NCI-H2196 (cell line): ENCODE results near the gene ARRDC4.

Source experiments
- DNase-seq: peaks from one replicate; lab custom pipeline; 2025; ENCODE audit not compliant: unreplicated experiment; lab: John Stamatoyannopoulos, UW

Gene ARRDC4

DNA sequence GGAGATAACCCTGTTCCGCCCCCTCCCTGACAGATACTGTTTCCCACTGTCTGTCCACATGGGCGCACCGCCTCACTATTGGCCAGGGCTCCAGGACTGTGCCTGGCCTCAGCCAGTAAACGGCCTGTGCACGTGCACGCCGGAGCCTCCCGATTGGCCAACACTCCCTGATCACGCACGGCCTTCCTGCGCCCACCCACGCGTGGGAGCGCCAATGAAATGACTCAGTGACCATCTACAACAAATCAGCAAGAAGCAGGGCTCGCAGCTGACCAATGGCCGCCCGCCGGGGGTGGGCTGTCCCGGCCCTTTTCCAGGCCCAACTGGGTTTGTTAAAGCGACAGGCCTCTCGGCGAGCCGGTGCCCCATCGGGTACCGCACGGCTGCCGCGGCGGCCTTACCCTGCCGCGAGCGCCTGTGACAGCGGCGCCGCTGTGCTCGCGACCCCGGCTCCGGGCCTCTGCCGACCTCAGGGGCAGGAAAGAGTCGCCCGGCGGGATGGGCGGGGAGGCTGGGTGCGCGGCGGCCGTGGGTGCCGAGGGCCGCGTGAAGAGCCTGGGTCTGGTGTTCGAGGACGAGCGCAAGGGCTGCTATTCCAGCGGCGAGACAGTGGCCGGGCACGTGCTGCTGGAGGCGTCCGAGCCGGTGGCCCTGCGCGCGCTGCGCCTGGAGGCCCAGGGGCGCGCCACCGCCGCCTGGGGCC, at the start of gene ARRDC4:
TSS of gene ARRDC4 (plus strand) at position 340 of the 703 bp plus-strand sequence. CDS start at position 499, 159 bp downstream.
- peak; percentile 87 for DNase-seq

DNA sequence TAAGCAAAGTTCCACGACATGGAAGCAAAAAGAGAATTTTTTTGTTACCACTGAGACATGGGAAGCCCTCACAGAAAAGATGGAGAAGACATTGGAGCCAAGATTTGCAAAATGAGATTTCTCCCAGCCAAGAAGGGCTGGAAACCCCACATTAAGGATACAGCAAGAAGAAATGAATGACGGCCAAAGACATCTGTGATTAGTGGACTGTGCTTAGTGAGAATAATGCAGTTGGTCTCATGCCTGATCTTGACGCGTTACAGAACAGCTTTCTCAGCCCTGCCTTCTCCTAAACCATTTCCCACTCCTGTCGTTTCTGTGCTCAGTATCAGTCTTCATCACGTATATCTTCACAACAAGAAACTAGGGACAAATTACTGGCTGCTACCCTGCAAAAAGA, 45.8 kb upstream of the ARRDC4 start:
- no peak for DNase-seq

DNA sequence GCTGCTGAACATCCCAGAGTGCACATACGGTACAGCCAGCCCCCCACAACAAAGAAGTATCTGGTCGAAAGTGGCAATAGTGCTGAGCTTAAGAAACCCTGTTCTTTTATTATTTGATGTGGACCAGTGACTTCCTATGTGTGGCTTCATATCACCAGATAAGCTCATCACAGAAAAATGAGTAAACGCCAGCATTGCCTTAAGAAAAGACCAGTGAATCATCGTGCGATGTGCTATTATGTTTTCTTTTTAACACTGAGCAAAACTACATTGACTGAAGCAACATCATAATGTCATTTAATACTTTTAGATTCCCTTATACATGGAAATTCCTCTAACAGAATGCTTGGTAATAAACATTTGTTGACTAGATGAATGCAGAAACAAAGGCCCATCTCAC, 45.2 kb upstream of the ARRDC4 start:
- no peak for DNase-seq

DNA sequence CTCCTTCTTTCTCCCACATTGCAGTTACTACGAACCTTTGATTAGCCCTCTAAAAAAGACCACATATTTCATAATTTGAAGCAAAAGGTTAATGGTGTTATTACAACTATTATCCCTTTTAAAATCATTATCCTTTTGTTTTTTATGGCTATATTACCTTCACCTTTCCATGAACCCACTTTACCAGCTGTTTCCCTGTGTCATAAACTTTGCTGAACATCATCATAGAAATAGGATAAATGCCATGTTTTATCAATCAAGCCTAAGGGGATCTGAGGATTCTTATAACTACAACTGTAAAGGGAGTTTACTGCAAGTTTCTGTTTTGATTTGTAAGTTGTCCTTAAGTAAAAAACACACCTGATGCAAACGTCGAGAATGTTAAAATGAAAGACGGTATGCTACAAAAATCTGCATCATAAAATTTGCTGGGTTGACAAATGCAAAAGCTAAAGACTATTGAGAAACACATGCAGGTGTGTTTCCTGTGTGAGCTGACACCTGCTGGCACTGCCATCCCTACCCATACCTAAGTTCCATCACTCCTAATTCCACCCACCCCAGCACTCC, 39.1 kb upstream of the ARRDC4 start:
- no peak for DNase-seq

DNA sequence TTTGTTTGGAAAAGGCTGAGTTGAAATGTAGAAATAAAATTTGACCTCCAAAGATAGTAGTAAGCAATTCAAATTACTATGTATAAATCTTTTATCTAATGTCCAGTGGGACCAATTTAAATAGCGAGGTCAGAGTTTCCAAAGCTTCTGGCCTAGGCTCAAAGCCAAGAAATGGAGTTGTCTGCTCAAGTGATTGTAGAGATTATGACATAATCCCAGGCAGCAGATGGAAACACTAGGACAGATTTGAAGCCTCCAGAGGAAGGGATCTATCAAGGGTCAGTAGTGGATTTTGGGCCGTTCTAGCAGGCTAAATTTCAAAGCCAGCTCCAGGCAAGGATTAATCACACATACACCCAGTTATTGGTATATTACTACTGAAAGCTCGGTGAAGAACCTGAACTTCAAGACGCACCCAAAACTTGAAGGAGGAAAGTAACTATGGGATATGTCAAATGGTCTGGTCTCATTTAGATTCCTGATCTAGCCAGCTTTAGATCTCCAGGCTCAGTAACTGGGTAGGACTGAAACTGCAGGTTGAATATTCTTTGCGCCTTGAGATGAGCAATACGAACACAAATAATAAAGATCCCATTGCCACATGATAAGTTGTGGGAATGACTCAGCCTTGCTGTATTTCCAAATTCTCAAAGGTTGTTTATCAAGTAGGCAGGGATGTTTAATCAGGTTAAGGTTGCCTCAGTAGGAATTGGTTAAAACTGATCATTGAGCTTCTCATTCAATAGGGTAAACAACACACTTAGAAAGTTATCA, 30.9 kb upstream of the ARRDC4 start:
- DNase-seq, result no peak

- no peak for DNase-seq
These were observed 30.3 kb upstream of the ARRDC4 start for GRCh38 chr15:97930230-97930629.

- no peak for DNase-seq
These were observed 29.2 kb upstream of the ARRDC4 start for GRCh38 chr15:97931314-97931713.

DNA sequence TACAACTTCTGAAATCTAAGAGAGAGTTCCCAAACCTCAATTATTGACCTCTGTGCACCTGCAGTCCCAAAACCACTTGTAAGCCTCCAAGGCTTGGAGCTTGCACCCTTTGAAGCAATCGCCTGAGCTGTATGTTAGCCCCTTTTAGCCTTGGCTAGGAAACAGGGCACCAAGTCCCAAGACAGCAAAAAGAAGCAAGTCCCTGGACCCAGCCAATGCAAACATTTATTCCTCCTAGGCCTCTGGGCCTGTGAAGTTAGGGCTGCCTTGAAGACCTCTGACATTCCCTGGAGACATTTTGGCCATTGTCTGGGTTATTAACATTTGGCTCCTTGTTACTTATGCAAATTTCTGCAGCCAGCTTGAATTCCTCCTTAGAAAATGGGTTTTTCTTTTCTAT, 26.9 kb upstream of the ARRDC4 start:
- DNase-seq, result no peak

DNA sequence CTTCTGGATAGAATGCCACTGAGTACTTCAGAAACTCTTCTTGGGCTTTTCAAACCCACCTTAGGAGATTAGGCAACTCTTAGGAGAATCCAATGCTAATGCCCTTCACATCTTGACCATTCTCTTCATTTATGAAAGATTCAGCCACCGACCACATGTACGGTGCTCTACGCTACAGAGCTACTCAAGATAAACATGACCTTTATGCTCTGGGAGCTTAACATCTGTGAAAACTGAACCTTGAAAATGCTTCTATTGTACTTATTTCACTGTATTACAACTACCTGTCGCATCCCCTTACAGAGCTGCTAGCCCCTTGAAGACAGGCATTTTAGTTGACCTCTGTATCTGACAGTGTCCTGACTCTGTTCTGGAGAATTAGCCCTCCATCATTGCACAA, 19.5 kb upstream of the ARRDC4 start:
- DNase-seq, result no peak

- DNase-seq, result no peak
These were observed 18.9 kb upstream of the ARRDC4 start for GRCh38 chr15:97941572-97941971.

- DNase-seq, result no peak
These were observed 15.8 kb upstream of the ARRDC4 start for GRCh38 chr15:97944724-97945123.

DNA sequence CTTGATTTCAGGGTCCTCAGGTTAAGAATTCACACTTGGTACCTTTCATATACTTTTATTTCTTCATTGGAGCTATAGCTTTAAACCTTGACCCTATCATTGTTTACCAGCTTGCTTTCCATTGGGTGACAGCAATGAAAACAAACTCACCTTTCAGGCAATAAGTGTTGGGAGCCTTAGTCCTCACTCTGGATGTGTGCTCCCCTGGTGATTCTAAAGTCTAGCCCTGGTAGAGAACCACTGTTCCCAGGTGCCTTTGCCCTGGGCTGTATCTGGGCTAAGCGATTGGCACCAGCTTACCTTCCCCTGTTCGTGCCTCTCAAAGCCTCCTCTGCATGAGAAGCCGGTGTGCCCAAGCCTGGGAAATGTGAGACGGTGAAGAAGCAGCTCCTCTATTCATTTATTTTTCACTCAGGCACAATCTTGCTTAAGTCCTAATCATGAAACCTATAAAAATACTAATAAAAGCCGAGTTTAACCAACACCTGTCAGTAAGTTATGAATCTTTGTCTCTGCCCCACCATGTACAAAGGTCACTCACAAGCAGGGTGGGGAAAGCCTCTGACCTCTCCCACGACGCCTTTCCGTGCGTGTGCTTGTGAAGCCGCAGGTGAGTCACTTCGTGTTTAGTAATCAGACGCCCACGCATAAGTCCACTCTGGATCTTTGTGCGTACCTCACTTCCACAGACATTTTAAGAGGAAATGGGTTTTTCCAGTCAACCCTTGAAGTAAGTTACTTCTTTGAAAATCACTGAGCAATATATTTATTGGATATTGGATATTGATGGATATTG, 12.8 kb upstream of the ARRDC4 start:
- DNase-seq, result no peak

- no peak for DNase-seq
These were observed 7.2 kb upstream of the ARRDC4 start for GRCh38 chr15:97953254-97953653.

DNA sequence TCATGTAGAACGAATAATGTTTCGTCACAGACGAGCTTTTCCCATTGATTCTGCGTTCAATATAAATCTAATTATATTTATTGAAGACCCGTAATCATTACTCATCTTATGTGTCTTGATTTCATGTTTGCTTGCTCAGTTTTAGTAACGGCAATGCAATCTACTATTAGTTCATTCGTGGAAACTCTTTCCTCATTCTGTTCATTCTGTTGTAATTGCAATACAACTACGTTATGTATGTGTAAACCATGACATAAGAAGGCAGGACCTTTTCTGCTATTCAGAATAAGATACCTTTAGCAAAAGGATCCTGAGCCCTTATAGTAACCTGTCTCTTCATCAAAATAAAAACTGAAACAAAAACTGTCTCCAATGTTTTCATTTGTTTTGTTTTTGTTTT, 6.8 kb upstream of the ARRDC4 start:
- DNase-seq, result no peak

DNA sequence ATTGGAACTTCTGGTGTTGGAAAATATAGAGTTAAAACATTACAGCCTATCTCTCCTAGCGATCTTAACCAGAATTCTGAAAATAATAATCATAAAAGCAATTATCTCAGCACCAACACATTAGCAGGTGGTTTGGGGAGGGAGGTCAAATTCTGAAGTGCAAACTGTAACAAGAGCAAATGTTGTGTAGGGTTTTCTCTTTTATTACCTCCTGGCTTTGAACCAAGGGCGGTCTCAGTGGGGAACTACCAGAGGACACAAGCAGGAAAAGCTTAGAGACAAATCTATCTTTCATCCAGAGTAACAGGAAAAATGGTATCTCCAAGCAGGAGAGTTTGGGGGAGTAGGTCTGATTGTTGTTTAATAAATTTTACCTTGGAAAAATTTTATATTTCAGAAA, 5.5 kb upstream of the ARRDC4 start:
- no peak for DNase-seq

DNA sequence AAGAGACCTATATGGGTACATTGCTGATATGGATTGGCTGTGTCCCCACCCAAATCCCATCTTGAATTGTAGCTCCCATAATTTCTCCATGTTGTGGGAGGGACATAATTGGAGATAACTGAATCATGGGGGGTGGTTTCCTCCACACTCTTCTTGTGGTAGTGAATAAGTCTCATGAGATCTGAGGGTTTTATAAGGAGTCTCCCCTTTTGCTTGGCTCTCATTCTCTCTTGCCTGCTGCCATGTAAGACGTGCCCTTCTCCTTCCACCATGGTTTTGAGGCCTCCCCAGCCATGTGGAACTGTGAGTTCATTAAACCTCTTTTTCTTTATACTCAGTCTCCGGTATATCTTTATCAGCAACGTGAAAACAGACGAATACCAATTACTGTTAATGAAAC, 5.0 kb upstream of the ARRDC4 start:
- DNase-seq, result no peak

GRCh38 chr15:97959724-97960363, 659 bp upstream of the ARRDC4 start:
- DNase-seq, result no peak

- no peak for DNase-seq
These were observed 808 bp downstream of the ARRDC4 start for GRCh38 chr15:97961067-97961954.

DNA sequence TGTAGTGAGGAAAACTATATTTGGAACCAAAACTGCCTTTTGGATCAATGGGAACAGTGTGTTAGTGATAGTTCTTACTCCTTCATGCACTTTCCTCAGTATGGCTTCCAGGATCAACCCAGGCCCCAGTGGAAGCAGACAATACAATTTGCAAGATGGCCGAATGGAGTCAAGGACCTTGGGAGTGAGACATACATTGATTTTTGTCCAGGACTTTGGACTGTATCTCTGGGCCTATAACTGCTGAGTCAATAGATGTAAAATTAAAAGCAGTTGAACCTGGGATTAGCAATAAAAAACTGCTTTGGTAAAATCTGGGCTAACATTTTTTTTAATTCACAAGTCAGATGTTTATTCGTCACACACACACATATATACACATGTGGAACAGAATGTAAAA, 1.8 kb downstream of the ARRDC4 start:
- DNase-seq, result no peak

GRCh38 chr15:97963779-97964178, 3.3 kb downstream of the ARRDC4 start:
- no peak for DNase-seq
